HEK293T (cell line): Measurements from ENCODE around the gene BTBD8.

ENCODE experiments used
- CTCF ChIA-PET: fragments of 350-600 bp; formaldehyde crosslinking; extraction: SDS; loops from one replicate; lab custom pipeline; 2021; ENCODE audit warnings: antibody characterized with exemption, inconsistent platforms; lab: Yijun Ruan, JAX
- POLR2A ChIA-PET: fragments of 350-600 bp; formaldehyde crosslinking; extraction: SDS; loops from one replicate; lab custom pipeline; 2020; ENCODE audit warnings: antibody characterized with exemption, inconsistent platforms; lab: Yijun Ruan, JAX
- DNase-seq: peaks from one replicate; pipeline ENCODE4 v3.0.0; 2012; ENCODE audit warnings: mixed read lengths; ENCODE audit errors: extremely low spot score
- ARNT ChIP-seq: fragments of 450-650 bp; IDR thresholded peaks from 2 replicates; pipeline ENCODE4 v1.6.1; 2017; ENCODE audit warnings: mild to moderate bottlenecking
- BHLHE40 ChIP-seq: fragments of 450-650 bp; IDR thresholded peaks from 2 replicates; pipeline ENCODE4 v1.6.1; 2016; ENCODE audit warnings: mild to moderate bottlenecking, moderate library complexity, borderline replicate concordance
- CTBP1 ChIP-seq: fragments of 450-650 bp; IDR thresholded peaks from 2 replicates; pipeline ENCODE4 v1.6.1; 2016; ENCODE audit warnings: borderline replicate concordance
- ELF4 ChIP-seq: fragments of 450-650 bp; IDR thresholded peaks from 2 replicates; pipeline ENCODE4 v1.6.1; 2017; ENCODE audit warnings: antibody characterized with exemption
- FOXA1 ChIP-seq: fragments of 450-650 bp; IDR thresholded peaks from 2 replicates; pipeline ENCODE4 v1.6.1; 2016; ENCODE audit warnings: mild to moderate bottlenecking
- FOXK2 ChIP-seq: fragments of 450-650 bp; IDR thresholded peaks from 2 replicates; pipeline ENCODE4 v1.6.1; 2016; ENCODE audit warnings: mild to moderate bottlenecking
- FOXM1 ChIP-seq: fragments of 450-650 bp; IDR thresholded peaks from 2 replicates; pipeline ENCODE4 v1.6.1; 2017; ENCODE audit warnings: mild to moderate bottlenecking, borderline replicate concordance
- HDGF ChIP-seq: fragments of 450-650 bp; IDR thresholded peaks from 2 replicates; pipeline ENCODE4 v1.6.1; 2017; ENCODE audit warnings: antibody characterized with exemption, borderline replicate concordance
- L3MBTL2 ChIP-seq: fragments of 450-650 bp; conservative IDR thresholded peaks from 2 replicates; pipeline ENCODE4 v1.6.1; 2016; ENCODE audit warnings: mild to moderate bottlenecking
- LEF1 ChIP-seq: fragments of 450-650 bp; IDR thresholded peaks from 2 replicates; pipeline ENCODE4 v1.6.1; 2017; ENCODE audit warnings: mild to moderate bottlenecking, borderline replicate concordance
- NFRKB ChIP-seq: fragments of 450-650 bp; IDR thresholded peaks from 2 replicates; pipeline ENCODE4 v1.6.1; 2016; ENCODE audit warnings: mild to moderate bottlenecking, moderate library complexity
- SP1 ChIP-seq: fragments of 450-650 bp; IDR thresholded peaks from 2 replicates; pipeline ENCODE4 v1.6.1; 2017
- SUZ12 ChIP-seq: fragments of 450-650 bp; IDR thresholded peaks from 2 replicates; pipeline ENCODE4 v1.6.1; 2016; ENCODE audit warnings: mild to moderate bottlenecking
- TARDBP ChIP-seq: fragments of 450-650 bp; IDR thresholded peaks from 2 replicates; pipeline ENCODE4 v1.6.1; 2016
- ZNF384 ChIP-seq: fragments of 450-650 bp; IDR thresholded peaks from 2 replicates; pipeline ENCODE4 v1.6.1; 2016
- TF ChIP-seq, protein P1 (sequence below): fragments of 450-650 bp; IDR thresholded peaks from 2 replicates; pipeline ENCODE4 v1.6.1; 2016

BTBD8 gene

GRCh38 chr1:92219028-92219427 is 138.9 kb downstream of the BTBD8 start:
- ChIA-PET POLR2A (interaction anchor here (0.5 kb wide), 1 partner anchor 38 kb away, joined by 3 read pairs; no protein-coding TSS in a partner anchor), CTCF (no interaction called here)
- TF ChIP-seq CTBP1, result no peak
- no peak for TF ChIP-seq BHLHE40
- TF ChIP-seq FOXM1, result no peak
- no peak for TF ChIP-seq ELF4
- no peak for TF ChIP-seq SP1
- TF ChIP-seq FOXA1, result no peak
- no peak for TF ChIP-seq SUZ12
- TF ChIP-seq NFRKB, result no peak
- TF ChIP-seq, protein P1, sequence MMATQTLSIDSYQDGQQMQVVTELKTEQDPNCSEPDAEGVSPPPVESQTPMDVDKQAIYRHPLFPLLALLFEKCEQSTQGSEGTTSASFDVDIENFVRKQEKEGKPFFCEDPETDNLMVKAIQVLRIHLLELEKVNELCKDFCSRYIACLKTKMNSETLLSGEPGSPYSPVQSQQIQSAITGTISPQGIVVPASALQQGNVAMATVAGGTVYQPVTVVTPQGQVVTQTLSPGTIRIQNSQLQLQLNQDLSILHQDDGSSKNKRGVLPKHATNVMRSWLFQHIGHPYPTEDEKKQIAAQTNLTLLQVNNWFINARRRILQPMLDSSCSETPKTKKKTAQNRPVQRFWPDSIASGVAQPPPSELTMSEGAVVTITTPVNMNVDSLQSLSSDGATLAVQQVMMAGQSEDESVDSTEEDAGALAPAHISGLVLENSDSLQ, result no peak
- no peak for TF ChIP-seq FOXK2
- no peak for TF ChIP-seq LEF1
- TF ChIP-seq HDGF, result no peak
- TF ChIP-seq L3MBTL2, result no peak
- TF ChIP-seq ZNF384, result no peak
- TF ChIP-seq ARNT, result no peak
- no peak for TF ChIP-seq TARDBP
- DNase-seq, result no peak

GRCh38 chr1:92228401-92228800 is 148.3 kb downstream of the BTBD8 start:
- DNase-seq, result no peak
- CTCF ChIA-PET, result no interaction called here
- no peak for TF ChIP-seq SUZ12
- TF ChIP-seq TARDBP, result no peak
- TF ChIP-seq ZNF384, result no peak
- POLR2A ChIA-PET, result no interaction called here

DNA sequence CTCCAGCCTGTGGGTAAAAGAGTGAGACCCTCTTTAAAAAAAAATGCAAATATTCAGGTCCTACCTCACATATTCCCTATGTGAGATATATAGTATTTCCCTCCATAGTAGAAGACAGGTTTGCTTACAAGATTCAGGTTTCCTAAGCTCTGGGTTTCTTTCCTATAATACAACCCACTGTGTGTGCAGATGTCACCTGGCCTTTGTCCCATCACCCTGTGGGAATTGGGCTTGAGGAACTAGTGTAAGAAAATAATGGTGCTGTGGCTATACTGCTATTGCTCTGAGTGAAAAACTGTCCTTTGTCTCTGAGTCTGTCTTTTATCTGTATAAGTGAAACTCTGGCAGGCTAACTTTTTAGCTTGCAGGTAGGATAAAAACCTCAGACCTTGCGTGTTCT is 150.6 kb downstream of the BTBD8 start:
- CTCF ChIA-PET, result interaction anchor here (0.5 kb wide), 1 partner anchor 1256 kb away, joined by 3 read pairs; no protein-coding TSS in a partner anchor
- TF ChIP-seq NFRKB (no peak), TARDBP (no peak), HDGF (no peak), FOXA1 (no peak), ELF4 (no peak), ARNT (no peak), ZNF384 (no peak)
- TF ChIP-seq, protein P1, result no peak
- DNase-seq, result no peak
- POLR2A ChIA-PET, result no interaction called here
